Mucosa of descending colon (tissue), 3 donors: Measurements from ENCODE around the gene C10orf95. TPM values are rescaled to one million over a fixed set of nuclear protein-coding genes. Genes with fewer than 3 reads are reported as not detected.

Source experiments
- ATAC-seq: fragments of 200-7000 bp; cut with Tn5 transposase; one replicate; pipeline ENCODE4 v1.9.1; 2020; ENCODE audit warnings: mild to moderate bottlenecking, moderate library complexity
- DNase-seq, 3 donors: peaks; one replicate each; pipeline ENCODE4 v3.0.0-alpha.2; 2020
- H3K36me3 ChIP-seq: fragments of 200-600 bp; one replicate; pipeline ENCODE4 v1.8.0; 2021; ENCODE audit warnings: low read depth, mild to moderate bottlenecking
- H3K4me1 ChIP-seq: fragments of 200-600 bp; one replicate; pipeline ENCODE4 v1.8.0; 2021; ENCODE audit warnings: low read depth, mild to moderate bottlenecking
- H3K4me3 ChIP-seq: fragments of 200-600 bp; one replicate; pipeline ENCODE4 v1.8.0; 2021; ENCODE audit warnings: mild to moderate bottlenecking
- H3K9me3 ChIP-seq: fragments of 200-600 bp; one replicate; pipeline ENCODE4 v1.8.0; 2021; ENCODE audit warnings: mild to moderate bottlenecking
- intact Hi-C, 2 donors: fragments of 100-400 bp; cut with DNase I in 1 of 2; cut with micrococcal nuclease in 1 of 2; formaldehyde crosslinking; loops; one replicate each; pipeline versions ENCODE4 v1.11.0 to v1.11.1; 2022; cut with DNase I, micrococcal nuclease
- total RNA-seq, 3 donors: library from RNA; stranded (reverse); fragmentation: NEBNext Ultra II Directional in 2 of 3; extraction: Animal tissue kit (Norgen Biotek cat#: 25700) in 2 of 3; gene quantifications; one replicate each; pipeline versions ENCODE4 v1.2.1 to v1.2.4, GENCODE V29; 2021 to 2023
- TF ChIP-seq, protein P1 (sequence below): fragments of 200-600 bp; IDR thresholded peaks from one replicate; pipeline ENCODE4 v1.8.0; 2022; ENCODE audit warnings: antibody characterized with exemption, mild to moderate bottlenecking
- donor health status: DM: no; HTN: no; CAD: no; lungs with moderate emphysema.
- donor health status: DM: no; HTN: no; CAD: no.
- donor health status: DM: no; HTN: yes; CAD: no.

C10orf95 gene
- total RNA-seq, 3 donors from 2014 or later: 0.41 to 2.3 (median 2.0) TPM

DNA sequence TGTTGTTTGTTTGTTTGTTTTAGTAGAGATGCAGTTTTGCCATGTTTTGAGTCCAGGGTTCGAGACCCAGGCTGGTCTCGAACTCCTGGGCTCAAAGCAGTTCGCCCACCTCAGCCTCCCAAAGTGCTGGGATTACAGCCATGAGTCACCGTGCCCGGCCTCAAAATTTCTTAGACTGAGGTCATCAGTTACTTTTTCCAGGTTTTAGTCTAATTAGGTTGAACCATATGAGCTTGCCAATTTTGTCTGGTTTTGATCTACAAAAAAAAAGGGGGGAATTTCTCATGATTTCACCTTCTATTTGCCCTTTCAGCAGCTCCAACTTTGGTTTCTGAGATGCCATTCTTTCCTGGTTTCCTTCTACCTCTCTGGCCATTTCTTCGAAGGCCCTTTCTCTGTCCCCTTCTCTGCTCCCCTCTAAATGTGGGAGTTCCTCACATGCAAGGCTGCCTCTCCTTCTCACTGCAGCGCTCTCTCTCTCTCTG lies 24.5 kb downstream of the C10orf95 start:
- no peak overlapping the region for H3K4me3 ChIP-seq
- DNase-seq (no peak), ATAC-seq (no peak)
- no peaks in the 10 kb centered on the region for H3K9me3 ChIP-seq
- no peaks in the 10 kb centered on the region for H3K36me3 ChIP-seq
- peaks cover 20% of the 10 kb centered on the region for H3K4me1 ChIP-seq
- TF ChIP-seq, protein P1, sequence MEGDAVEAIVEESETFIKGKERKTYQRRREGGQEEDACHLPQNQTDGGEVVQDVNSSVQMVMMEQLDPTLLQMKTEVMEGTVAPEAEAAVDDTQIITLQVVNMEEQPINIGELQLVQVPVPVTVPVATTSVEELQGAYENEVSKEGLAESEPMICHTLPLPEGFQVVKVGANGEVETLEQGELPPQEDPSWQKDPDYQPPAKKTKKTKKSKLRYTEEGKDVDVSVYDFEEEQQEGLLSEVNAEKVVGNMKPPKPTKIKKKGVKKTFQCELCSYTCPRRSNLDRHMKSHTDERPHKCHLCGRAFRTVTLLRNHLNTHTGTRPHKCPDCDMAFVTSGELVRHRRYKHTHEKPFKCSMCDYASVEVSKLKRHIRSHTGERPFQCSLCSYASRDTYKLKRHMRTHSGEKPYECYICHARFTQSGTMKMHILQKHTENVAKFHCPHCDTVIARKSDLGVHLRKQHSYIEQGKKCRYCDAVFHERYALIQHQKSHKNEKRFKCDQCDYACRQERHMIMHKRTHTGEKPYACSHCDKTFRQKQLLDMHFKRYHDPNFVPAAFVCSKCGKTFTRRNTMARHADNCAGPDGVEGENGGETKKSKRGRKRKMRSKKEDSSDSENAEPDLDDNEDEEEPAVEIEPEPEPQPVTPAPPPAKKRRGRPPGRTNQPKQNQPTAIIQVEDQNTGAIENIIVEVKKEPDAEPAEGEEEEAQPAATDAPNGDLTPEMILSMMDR: no peak
- intact Hi-C loops: no loop called here

DNA sequence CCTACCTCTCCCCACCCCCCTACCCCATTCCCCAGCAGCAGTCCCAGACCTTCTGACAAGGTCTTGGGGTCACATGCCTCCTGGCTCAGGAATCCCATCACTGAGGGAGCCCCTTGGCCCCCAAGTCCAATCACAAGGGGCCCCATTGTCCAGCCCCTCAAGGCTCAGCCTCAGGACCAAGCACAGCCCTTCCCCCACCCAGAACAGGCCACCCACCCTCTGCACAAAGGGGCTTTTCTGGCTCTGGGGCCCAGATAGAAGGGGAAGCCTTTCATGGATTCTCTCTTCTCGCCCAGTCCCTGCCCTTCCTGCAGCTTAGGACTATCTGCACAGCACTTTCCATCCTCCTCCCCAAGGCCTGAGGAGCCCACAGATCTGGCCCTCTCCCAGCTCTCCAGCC lies 25.9 kb downstream of the C10orf95 start:
- ATAC-seq: no peak
- H3K36me3 ChIP-seq: no peaks in the 10 kb centered on the region
- intact Hi-C loops: no loop called here
- peaks cover 13% of the 10 kb centered on the region for H3K4me1 ChIP-seq
- TF ChIP-seq, protein P1: no peak
- no peaks in the 10 kb centered on the region for H3K9me3 ChIP-seq
- no peak overlapping the region for H3K4me3 ChIP-seq
- DNase-seq: no peak

DNA sequence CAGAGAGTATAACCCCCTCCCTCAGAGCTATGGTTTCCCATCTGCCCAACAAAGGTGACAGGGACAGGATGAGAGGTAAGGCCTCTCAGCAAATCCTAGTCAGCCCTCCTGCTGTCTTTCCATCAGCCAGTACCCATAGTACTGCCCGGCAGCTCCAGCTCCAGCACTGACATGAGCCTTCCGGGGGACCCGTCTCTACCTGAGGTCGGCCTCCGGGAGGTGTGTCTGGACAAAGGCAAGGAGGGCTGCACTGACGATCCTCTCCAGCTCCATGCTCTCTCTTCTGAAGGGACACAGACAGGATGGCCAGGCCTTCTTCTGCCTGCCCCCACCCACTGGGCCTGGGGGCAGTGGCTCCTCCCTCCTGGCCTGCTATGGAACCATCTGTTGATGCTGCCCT lies 26.4 kb downstream of the C10orf95 start:
- ATAC-seq (no peak), DNase-seq (no peak)
- Histone ChIP-seq H3K9me3 (no peaks in the 10 kb centered on the region), H3K36me3 (no peaks in the 10 kb centered on the region), H3K4me1 (peaks cover 17% of the 10 kb centered on the region), H3K4me3 (no peak overlapping the region)
- intact Hi-C loops: no loop called here
- TF ChIP-seq, protein P1: no peak

DNA sequence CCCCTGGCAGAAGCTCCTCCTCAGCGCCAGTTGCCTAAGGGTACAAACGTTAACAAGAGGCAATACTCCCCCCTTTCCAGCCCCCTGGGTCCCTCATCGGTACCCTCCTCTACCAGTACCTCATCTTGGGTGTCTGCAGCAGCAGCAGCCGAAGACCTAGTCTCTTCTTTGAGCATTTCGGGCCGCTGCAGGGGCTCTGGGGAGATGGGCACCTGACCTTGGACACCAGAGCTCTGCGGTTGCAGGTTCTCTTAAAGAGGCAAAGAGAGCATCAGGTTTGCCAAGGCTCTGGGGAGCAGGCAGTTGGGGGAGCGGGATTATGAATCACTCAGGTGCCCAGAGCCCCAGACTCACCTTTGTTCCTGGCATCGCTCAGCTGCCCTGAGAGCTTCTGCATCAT lies 27.2 kb downstream of the C10orf95 start:
- Histone ChIP-seq H3K4me1 (peaks cover 23% of the 10 kb centered on the region), H3K4me3 (no peak overlapping the region), H3K36me3 (no peaks in the 10 kb centered on the region), H3K9me3 (no peaks in the 10 kb centered on the region)
- no peak for ATAC-seq
- intact Hi-C loops: no loop called here
- TF ChIP-seq, protein P1: no peak
- no peak for DNase-seq

DNA sequence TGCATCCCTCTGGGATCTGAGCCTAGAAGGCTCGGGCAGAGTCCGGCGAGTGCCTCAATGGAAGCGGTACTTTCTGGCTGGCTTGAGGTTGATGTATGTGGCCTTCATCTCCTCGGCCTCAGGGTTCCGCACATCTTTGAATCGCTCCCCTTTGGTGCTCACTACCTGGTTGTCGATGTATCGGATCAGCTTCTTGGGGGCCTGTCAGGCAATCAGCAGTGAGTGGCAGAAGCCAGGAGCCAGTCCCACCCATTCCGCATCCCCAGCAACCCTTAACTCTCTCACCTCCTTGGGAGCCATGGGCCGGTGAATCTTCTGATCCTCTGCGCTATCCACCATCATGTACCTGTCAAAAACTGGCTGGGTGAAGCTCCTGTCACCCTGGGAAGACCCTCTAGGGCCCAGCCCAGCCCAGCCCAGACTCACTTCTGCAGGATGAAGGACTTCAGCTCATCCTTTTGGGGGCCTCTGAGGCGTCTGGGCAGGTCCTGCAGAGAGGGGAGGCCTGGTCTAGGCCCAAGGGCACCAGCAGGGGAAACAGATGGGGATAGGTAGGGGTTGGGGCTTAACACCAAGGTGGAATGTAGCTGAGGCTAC lies 27.9 kb downstream of the C10orf95 start:
- Histone ChIP-seq H3K4me1 (peaks cover 27% of the 10 kb centered on the region), H3K4me3 (no peak overlapping the region), H3K9me3 (no peaks in the 10 kb centered on the region), H3K36me3 (no peaks in the 10 kb centered on the region)
- intact Hi-C loops: no loop called here
- TF ChIP-seq, protein P1: no peak
- ATAC-seq: no peak
- no peak for DNase-seq
